Progenitor cell of endocrine pancreas (in vitro differentiated cells): ENCODE measurements around the gene COIL. TPM values are rescaled to one million over a fixed set of nuclear protein-coding genes. Genes with fewer than 3 reads are reported as not detected.

Experiments
- DNase-seq: peaks from one replicate; pipeline ENCODE4 v3.0.0; 2021; ENCODE audit warnings: low spot score; ENCODE audit not compliant: unreplicated experiment
- H3K27ac Mint-ChIP-seq: 2 replicates; pipeline ENCODE4 v1.8.0; 2021; ENCODE audit warnings: mild to moderate bottlenecking, moderate library complexity, mixed read lengths
- H3K27me3 Mint-ChIP-seq: 2 replicates; pipeline ENCODE4 v1.8.0; 2021; ENCODE audit warnings: mixed read lengths
- H3K36me3 Mint-ChIP-seq: 2 replicates; pipeline ENCODE4 v1.8.0; 2022; ENCODE audit warnings: mixed read lengths; ENCODE audit not compliant: insufficient read depth
- H3K4me1 Mint-ChIP-seq: 2 replicates; pipeline ENCODE4 v1.8.0; 2021; ENCODE audit warnings: low read depth, mixed read lengths
- H3K4me3 Mint-ChIP-seq: 2 replicates; pipeline ENCODE4 v1.8.0; 2021; ENCODE audit warnings: low read depth, mild to moderate bottlenecking, moderate library complexity, mixed read lengths
- H3K9me3 Mint-ChIP-seq: 2 replicates; pipeline ENCODE4 v1.8.0; 2021; ENCODE audit warnings: low read depth, mixed read lengths
- CTCF ChIP-seq: fragments of 200-600 bp; sonication (generic); IDR thresholded peaks from one replicate; pipeline ENCODE4 v1.5.0; 2021; ENCODE audit warnings: antibody characterized with exemption, mild to moderate bottlenecking; ENCODE audit not compliant: unreplicated experiment
- total RNA-seq: library from RNA; stranded (reverse); gene quantifications from 2 replicates; pipeline ENCODE4 v1.2.1, GENCODE V29; 2021

Gene COIL
- total RNA-seq, 1 donor from 2014 or later: 29.8 TPM

- Mint-ChIP-seq H3K4me1 (no peaks in the 10 kb centered on the region), H3K9me3 (peaks cover 11% of the 10 kb centered on the region), H3K27me3 (no peaks in the 10 kb centered on the region), H3K27ac (no peak overlapping the region), H3K36me3 (peaks cover 46% of the 10 kb centered on the region), H3K4me3 (no peak overlapping the region)
- no peak for DNase-seq
- TF ChIP-seq CTCF: no peak
These were observed 25.4 kb downstream of the COIL start for GRCh38 chr17:56935461-56935860.

GRCh38 chr17:56934280-56934679 is 26.6 kb downstream of the COIL start:
- no peak for DNase-seq
- Mint-ChIP-seq H3K9me3 (peaks cover 14% of the 10 kb centered on the region), H3K4me1 (no peaks in the 10 kb centered on the region), H3K36me3 (peaks cover 44% of the 10 kb centered on the region), H3K27me3 (no peaks in the 10 kb centered on the region), H3K4me3 (no peak overlapping the region), H3K27ac (no peak overlapping the region)
- no peak for TF ChIP-seq CTCF

GRCh38 chr17:56933868-56934267 is 27.0 kb downstream of the COIL start:
- no peak overlapping the region for H3K27ac Mint-ChIP-seq
- no peak for DNase-seq
- H3K4me3 Mint-ChIP-seq: no peak overlapping the region
- H3K4me1 Mint-ChIP-seq: no peaks in the 10 kb centered on the region
- H3K36me3 Mint-ChIP-seq: peaks cover 44% of the 10 kb centered on the region
- H3K9me3 Mint-ChIP-seq: peaks cover 14% of the 10 kb centered on the region
- no peaks in the 10 kb centered on the region for H3K27me3 Mint-ChIP-seq
- TF ChIP-seq CTCF: no peak

DNA sequence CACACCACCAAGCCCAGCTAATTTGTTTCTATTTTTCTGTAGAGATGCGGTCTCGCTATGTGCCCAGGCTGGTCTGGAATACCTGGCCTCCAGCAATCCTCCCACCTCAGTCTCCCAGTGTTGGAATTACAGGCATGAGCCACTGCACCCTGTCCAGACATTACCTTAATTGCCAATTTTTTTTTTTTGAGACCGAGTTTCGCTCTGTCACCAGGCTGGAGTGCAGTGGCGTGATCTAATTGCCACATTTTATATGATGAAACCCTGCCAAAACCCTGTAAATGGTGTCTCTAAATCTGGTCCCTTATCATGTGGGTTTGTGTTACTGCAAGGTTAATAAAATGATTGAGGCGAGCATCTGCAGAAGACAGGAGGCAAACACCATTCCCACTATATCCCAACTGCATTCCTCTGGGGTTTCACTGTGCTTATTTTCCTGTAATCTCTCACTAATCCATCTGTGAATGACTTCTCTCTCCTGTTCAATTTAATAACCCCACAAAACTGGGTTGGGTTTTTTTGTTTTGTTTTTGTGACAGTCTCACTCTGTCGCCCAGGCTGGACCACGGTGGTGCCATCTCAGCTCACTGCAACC is 27.6 kb downstream of the COIL start:
- Mint-ChIP-seq H3K4me1 (no peaks in the 10 kb centered on the region), H3K27me3 (no peaks in the 10 kb centered on the region), H3K36me3 (peaks cover 42% of the 10 kb centered on the region), H3K27ac (no peak overlapping the region), H3K9me3 (peaks cover 14% of the 10 kb centered on the region), H3K4me3 (no peak overlapping the region)
- no peak for TF ChIP-seq CTCF
- no peak for DNase-seq

GRCh38 chr17:56930739-56931337 is 30.0 kb downstream of the COIL start:
- TF ChIP-seq CTCF: no peak
- Mint-ChIP-seq H3K27me3 (no peaks in the 10 kb centered on the region), H3K9me3 (peaks cover 17% of the 10 kb centered on the region), H3K4me3 (no peak overlapping the region), H3K36me3 (peaks cover 30% of the 10 kb centered on the region), H3K4me1 (peaks cover 6% of the 10 kb centered on the region), H3K27ac (no peak overlapping the region)
- no peak for DNase-seq
